ENCODE data around the gene TRPM3.

Gene TRPM3

DNA sequence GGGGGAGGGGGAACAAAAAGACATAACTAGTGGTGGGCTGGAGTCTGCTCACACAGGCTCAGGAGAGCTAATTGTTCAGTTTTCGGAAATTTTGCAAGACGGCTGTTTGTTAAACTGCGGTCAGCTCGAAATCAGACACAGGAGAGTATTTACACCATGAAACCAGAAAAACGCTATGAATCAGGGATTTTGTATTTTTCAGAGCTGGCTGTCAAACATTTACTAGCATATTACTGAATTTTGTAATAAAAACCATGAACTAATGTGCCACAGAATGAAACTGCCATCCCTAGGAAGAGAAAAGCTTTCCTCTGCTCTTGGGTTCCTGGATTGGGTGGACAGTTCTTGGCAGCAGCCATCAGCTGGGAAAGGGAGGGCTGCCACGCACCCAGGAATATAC lies 45.3 kb downstream of the TRPM3 start:
- Histone ChIP-seq H3K4me3 (ENCODE audit: low read length) (no peak overlapping the region), H2AFZ (ENCODE audit: low read depth, low read length) (no peak overlapping the region), H3K36me3 (replicated peaks; ENCODE audit: low read depth, low read length) (no peaks in the 10 kb centered on the region), H4K20me1 (ENCODE audit: insufficient read depth, low read length) (no peaks in the 10 kb centered on the region), H3K79me2 (ENCODE audit: low read length) (no peaks in the 10 kb centered on the region), H3K4me1 (ENCODE audit: low read length) (no peaks in the 10 kb centered on the region), H3K4me2 (ENCODE audit: low read length) (no peak overlapping the region), H3K27me3 (ENCODE audit: low read depth, low read length) (peaks cover 4% of the 10 kb centered on the region; the same call in 1 of the 2 replicates), H3K9me3 (ENCODE audit: insufficient read depth, low read length) (no peaks in the 10 kb centered on the region), H3K9ac (ENCODE audit: low read length) (no peak overlapping the region), H3K27ac (ENCODE audit: low read length) (no peak overlapping the region)
- TF ChIP-seq EZH2phosphoT487 (IDR thresholded peaks at IDR 0.05; ENCODE audit: low read depth) (no peak), CTCF (IDR thresholded peaks at IDR 0.05; ENCODE audit: low read depth, low read length) (no peak)

DNA sequence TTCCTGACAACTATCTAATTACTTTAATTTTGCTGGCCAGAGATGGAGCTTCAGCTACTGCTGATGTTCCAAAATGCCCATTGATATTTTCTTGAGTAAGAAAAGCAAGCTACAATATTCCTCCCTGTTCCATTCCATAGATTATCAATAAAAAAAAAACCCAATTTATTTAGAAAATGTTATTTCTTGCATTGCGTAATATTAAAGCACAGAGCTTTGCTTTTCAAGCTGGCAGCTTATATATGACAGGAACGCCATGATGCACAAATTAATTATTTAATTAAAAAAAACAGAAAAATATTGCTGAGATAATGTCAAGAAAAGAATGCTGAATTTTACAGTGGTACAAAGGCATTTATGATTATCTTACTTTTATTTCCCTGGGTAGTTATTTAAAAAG lies 47.9 kb downstream of the TRPM3 start:
- no peak overlapping the region for H3K27ac ChIP-seq (ENCODE audit: low read length)
- H3K79me2 ChIP-seq (ENCODE audit: low read length), result no peaks in the 10 kb centered on the region
- no peak overlapping the region for H2AFZ ChIP-seq (ENCODE audit: low read depth, low read length)
- TF ChIP-seq EZH2phosphoT487 (IDR thresholded peaks at IDR 0.05; ENCODE audit: low read depth), result no peak
- TF ChIP-seq CTCF (IDR thresholded peaks at IDR 0.05; ENCODE audit: low read depth, low read length), result no peak
- no peak overlapping the region for H3K4me2 ChIP-seq (ENCODE audit: low read length)
- H3K4me1 ChIP-seq (ENCODE audit: low read length), result no peaks in the 10 kb centered on the region
- H3K9me3 ChIP-seq (ENCODE audit: insufficient read depth, low read length), result no peaks in the 10 kb centered on the region
- H3K9ac ChIP-seq (ENCODE audit: low read length), result no peak overlapping the region
- no peaks in the 10 kb centered on the region for H4K20me1 ChIP-seq (ENCODE audit: insufficient read depth, low read length)
- peaks cover 4% of the 10 kb centered on the region; the same call in 1 of the 2 replicates for H3K27me3 ChIP-seq (ENCODE audit: low read depth, low read length)
- no peak overlapping the region for H3K4me3 ChIP-seq (ENCODE audit: low read length)
- H3K36me3 ChIP-seq (replicated peaks; ENCODE audit: low read depth, low read length), result no peaks in the 10 kb centered on the region

GRCh38 chr9:71072587-71072986 lies 48.8 kb downstream of the TRPM3 start:
- H3K4me3 ChIP-seq (ENCODE audit: low read length), result no peak overlapping the region
- TF ChIP-seq CTCF (IDR thresholded peaks at IDR 0.05; ENCODE audit: low read depth, low read length), result no peak
- TF ChIP-seq EZH2phosphoT487 (IDR thresholded peaks at IDR 0.05; ENCODE audit: low read depth), result no peak
- peaks cover 4% of the 10 kb centered on the region; the same call in 1 of the 2 replicates for H3K27me3 ChIP-seq (ENCODE audit: low read depth, low read length)
- no peaks in the 10 kb centered on the region for H3K9me3 ChIP-seq (ENCODE audit: insufficient read depth, low read length)
- H3K27ac ChIP-seq (ENCODE audit: low read length), result no peak overlapping the region
- H3K79me2 ChIP-seq (ENCODE audit: low read length), result no peaks in the 10 kb centered on the region
- H2AFZ ChIP-seq (ENCODE audit: low read depth, low read length), result no peak overlapping the region
- H3K4me2 ChIP-seq (ENCODE audit: low read length), result no peak overlapping the region
- no peaks in the 10 kb centered on the region for H3K4me1 ChIP-seq (ENCODE audit: low read length)
- H4K20me1 ChIP-seq (ENCODE audit: insufficient read depth, low read length), result no peaks in the 10 kb centered on the region
- no peak overlapping the region for H3K9ac ChIP-seq (ENCODE audit: low read length)
- H3K36me3 ChIP-seq (replicated peaks; ENCODE audit: low read depth, low read length), result no peaks in the 10 kb centered on the region

DNA sequence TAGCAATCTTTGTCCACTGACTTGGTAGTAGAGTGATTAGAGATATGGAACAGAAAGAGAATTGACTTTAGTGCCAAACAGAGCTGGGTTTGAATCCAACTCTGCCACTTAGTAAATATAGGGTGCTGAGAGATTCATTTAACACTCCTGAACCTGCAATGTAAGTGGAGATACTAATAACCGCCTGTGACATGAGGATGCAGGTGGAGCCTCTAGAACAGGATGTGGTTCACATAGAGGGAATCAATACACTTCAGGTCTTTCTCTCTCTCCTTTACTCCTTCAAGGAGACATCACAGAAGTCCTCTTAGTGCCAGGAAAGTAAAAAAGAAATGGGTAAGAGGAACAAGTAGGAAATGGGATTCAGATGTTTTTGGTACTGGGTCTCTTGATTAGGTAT lies 49.8 kb downstream of the TRPM3 start:
- no peak overlapping the region for H3K9ac ChIP-seq (ENCODE audit: low read length)
- H3K36me3 ChIP-seq (replicated peaks; ENCODE audit: low read depth, low read length), result no peaks in the 10 kb centered on the region
- no peaks in the 10 kb centered on the region for H3K79me2 ChIP-seq (ENCODE audit: low read length)
- no peak overlapping the region for H2AFZ ChIP-seq (ENCODE audit: low read depth, low read length)
- no peaks in the 10 kb centered on the region for H4K20me1 ChIP-seq (ENCODE audit: insufficient read depth, low read length)
- H3K4me1 ChIP-seq (ENCODE audit: low read length), result no peaks in the 10 kb centered on the region
- no peak overlapping the region for H3K4me3 ChIP-seq (ENCODE audit: low read length)
- H3K27ac ChIP-seq (ENCODE audit: low read length), result no peak overlapping the region
- H3K4me2 ChIP-seq (ENCODE audit: low read length), result no peak overlapping the region
- H3K27me3 ChIP-seq (ENCODE audit: low read depth, low read length), result peaks cover 4% of the 10 kb centered on the region; the same call in 1 of the 2 replicates
- no peak for TF ChIP-seq CTCF (IDR thresholded peaks at IDR 0.05; ENCODE audit: low read depth, low read length)
- TF ChIP-seq EZH2phosphoT487 (IDR thresholded peaks at IDR 0.05; ENCODE audit: low read depth), result no peak
- no peaks in the 10 kb centered on the region for H3K9me3 ChIP-seq (ENCODE audit: insufficient read depth, low read length)

All from OCI-LY3 (cell line).